ENCODE data around the gene CYTIP.

Gene CYTIP

GRCh38 chr2:157463002-157463401 lies 19.1 kb upstream of the CYTIP start:
- DNase-seq (ENCODE audit: low read depth), result no peak

DNA sequence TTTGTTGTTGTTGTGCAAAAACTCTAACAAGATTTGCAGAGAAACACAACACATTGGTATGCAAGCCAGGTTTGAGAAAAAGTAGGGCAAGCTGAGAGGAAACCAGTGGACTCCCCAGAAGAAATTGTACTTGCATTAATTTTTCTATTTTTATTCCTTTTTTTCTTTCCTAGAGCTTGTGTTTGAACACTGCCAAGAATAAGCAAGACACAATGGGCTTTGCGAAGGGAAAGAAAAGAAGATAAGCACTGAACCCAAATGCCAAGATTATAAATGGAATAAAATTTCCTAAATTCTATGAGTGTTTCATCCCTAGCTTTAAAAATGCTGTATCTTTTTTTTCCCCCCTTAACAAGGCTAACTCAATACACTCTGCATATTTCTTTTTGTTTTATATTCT lies 17.0 kb upstream of the CYTIP start:
- no peak for DNase-seq (ENCODE audit: low read depth)

- DNase-seq (ENCODE audit: low read depth), result no peak
Measured at GRCh38 chr2:157460384-157460837, 16.5 kb upstream of the CYTIP start.

GRCh38 chr2:157459486-157459885 lies 15.6 kb upstream of the CYTIP start:
- no peak for DNase-seq (ENCODE audit: low read depth)

- no peak for DNase-seq (ENCODE audit: low read depth)
Measured at GRCh38 chr2:157447741-157448140, 3.9 kb upstream of the CYTIP start.

DNA sequence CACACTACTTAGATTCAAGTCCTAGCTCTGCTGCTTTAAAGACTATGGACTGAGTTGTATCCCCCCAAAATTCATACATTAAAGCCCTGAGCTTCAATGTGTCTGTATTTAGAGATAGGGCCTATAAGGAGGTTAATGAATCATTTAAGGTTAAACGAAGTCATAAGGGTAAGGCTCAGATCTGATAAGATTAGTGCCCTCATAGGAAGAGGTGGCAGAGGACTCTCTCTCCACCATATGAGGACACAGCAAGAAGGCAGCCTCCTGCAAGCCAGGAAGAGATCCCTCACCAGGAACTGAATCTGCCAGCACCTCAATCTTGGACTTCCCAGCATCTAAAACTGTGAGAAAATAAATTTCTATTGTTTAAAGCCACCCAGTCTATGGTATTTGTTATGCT lies 3.1 kb upstream of the CYTIP start:
- DNase-seq (ENCODE audit: low read depth), result no peak

GRCh38 chr2:157444641-157445040 lies 752 bp upstream of the CYTIP start:
- no peak for DNase-seq (ENCODE audit: low read depth)

DNA sequence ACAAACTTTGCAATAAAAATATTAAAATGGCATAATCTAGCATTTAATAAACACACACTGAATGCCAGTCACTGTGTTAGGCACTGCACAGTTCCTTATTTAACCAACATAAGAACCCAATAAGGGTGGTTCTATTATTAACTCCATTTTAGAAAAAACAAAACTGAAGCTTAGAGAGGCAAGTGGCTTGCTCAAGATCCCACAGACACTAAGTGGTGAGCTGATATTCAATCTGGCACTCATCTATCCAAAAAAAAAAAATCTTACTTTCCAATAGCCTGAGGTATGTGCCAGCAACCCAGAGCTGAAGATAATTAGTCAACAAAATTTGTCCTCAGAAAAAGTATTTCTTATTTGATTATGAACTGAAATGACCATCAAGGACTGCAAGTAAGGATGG lies 799 bp downstream of the CYTIP start:
- DNase-seq (ENCODE audit: low read depth), result no peak

- no peak for DNase-seq (ENCODE audit: low read depth)
Measured at GRCh38 chr2:157442636-157443035, 1.3 kb downstream of the CYTIP start.

- no peak for DNase-seq (ENCODE audit: low read depth)
Measured at GRCh38 chr2:157442191-157442590, 1.7 kb downstream of the CYTIP start.

GRCh38 chr2:157441072-157441454 lies 2.8 kb downstream of the CYTIP start:
- no peak for DNase-seq (ENCODE audit: low read depth)

DNA sequence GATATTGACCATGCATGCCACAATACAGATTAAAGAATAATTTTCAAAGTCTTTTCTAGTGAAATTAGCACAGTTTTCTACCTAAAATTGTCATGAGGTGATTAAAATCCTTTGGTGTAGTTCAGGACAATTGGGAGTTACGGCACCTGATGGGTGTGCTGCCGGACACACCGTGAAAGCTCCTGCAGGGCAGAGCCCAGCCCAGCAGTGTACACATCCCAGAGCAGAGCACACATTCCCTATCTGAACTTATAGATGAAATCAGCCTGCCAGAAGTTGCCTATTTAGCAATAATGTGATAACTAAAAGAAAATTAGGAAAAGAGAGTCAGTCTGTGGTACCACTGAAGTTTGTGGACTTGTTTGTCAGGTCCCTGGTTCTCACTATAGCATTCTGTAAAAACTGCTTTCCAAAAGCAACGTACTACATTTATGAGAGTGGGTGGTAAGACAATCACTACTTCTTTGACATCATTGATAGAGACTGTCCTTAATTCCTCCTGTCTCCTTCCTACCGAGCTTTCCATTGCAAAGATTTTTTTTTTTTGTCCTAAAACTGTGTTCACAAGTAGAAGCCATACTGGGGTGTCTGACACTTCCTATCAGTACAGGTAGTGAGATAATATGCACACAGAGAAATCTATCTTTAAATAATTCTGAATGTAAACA lies 3.4 kb downstream of the CYTIP start:
- DNase-seq (ENCODE audit: low read depth), result no peak

DNA sequence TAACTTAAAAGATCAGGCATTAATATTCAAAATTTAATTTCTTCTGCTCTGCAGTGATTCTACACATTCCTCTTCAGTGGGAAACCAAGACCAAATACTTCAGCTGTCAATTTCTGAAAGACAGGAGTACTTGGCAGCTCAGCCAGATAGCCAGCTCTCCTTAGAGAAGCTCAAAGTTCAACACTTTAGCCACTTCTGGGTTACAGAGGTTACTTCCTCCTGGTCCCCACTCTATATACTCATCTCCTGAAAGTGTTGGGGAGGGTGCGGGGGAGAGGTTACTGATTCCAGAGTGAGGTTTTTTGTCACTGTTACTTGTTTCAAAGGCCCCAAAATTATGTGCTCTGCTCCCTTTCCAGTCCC lies 4.1 kb downstream of the CYTIP start:
- DNase-seq (ENCODE audit: low read depth), result no peak

GRCh38 chr2:157438863-157439823 lies 4.7 kb downstream of the CYTIP start:
- DNase-seq (ENCODE audit: low read depth), result no peak

DNA sequence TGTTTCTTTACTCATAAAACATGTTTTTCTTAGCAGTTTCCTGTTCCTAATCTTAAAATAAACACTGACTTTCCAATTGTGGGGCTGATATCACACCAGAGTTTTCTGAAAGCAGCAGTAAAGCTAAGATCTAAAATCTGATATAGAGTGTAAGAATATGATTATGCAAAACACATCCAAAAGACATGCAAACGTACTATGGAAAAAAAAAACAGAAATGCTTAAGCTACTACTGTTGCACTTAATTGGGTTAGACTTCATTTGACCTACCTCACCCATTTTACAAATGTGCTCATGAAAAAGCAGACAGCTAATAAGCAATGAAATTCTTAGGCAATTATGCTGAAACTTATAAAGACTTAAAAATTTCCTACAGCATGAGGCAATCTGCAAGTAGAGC lies 10.5 kb downstream of the CYTIP start:
- DNase-seq (ENCODE audit: low read depth), result no peak

- no peak for DNase-seq (ENCODE audit: low read depth)
Measured at GRCh38 chr2:157432475-157433106, 11.3 kb downstream of the CYTIP start.

DNA sequence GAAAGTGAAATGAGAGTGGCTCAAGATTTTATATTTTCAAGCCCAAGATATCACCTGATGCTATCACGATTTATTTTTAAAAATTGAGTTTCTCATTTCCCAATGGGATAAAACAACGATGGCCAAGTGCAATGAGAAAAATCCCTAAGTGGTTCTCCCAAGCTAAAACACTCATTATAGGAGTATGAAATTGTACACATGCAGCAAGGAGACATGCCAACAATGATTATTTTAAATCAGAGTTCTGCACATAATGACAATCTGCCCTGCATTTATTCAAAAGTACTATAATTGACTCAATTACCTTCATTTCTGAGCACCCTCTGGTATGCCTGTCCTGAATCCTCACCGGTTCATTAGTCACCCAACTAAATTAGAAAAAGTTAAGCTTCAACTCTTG lies 12.7 kb downstream of the CYTIP start:
- no peak for DNase-seq (ENCODE audit: low read depth)

DNA sequence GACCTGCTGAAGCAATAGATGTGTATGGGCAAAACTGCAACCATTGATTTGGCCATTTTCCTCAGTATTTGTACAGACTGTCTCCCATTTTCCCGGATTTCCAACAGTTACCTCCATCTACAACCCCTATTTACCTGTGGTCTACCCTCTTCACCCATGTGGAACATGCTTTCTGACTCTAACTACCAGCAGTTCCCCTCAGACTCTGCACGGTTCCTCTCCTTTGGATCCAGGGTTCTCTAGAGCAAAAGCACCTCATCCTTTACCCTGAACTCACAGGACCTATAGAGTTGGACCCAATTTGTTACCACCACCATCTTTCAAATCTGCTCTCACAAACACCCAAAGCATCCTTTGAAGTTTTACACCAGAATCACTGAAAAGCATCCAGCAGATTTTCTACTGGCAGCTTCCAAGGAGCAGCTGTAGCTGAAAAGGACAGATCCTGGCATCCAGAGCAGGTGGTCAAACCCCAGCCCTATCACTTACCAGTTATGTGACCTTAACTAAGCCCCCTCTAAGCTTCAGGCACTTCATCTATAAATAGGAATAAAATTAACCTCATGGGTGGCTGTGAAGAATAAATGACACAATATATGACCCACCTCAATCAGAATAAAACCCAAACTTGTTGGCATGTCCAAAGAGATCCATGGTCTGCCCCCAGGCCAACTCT lies 15.3 kb downstream of the CYTIP start:
- DNase-seq (ENCODE audit: low read depth), result no peak

DNA sequence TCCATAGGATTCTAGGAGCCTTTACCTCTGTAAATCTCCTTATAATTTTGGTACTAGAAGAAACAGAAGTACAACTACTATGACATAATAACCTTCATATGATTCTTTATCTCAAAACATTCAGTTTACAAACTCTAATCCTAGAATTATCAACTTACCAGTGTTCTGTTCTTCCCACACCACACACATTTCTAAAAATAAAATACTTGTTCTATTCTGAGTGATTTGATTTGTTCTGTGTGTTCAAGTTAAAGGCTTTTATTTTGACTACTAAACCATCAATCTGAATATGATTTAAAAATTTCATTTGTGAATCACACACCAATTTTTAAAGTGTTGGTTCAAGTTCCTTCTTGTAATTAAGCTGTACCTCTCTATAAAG lies 16.0 kb downstream of the CYTIP start:
- DNase-seq (ENCODE audit: low read depth), result no peak

GRCh38 chr2:157427003-157427921 lies 16.6 kb downstream of the CYTIP start:
- no peak for DNase-seq (ENCODE audit: low read depth)

DNA sequence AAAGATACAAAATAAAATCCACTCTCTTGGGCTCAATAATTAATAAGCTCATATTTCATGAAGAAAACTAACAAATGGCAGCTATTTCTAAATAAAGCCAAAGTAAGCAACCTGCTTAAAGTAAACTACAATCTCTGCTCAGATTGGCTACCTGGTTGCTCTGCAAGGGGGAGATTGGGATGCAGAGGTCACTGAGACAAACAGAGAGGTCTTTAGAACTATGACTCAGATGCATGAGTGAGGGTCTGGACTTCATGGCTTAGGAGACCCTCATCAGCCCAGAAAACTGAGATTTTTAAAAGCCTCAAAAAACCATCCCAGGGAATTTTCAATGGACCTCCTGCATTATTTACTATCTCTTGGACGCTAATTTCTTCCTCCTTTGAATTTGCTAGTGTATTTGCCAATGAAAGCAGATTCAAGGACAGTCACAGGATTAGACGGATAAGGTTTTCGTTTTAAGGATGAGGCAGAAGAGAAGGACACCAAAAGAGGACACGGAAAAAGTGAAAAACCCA lies 17.4 kb downstream of the CYTIP start:
- no peak for DNase-seq (ENCODE audit: low read depth)

Data from activated T-helper 9 cell treated with anti-CD3 and anti-CD28 coated beads, Interleukin-2, amount 50 U/mL, for 16 hours (primary cell).